Kidney (tissue), 14 donors: ENCODE data around the gene CYGB. TPM values are rescaled to one million over a fixed set of nuclear protein-coding genes. Genes with fewer than 3 reads are reported as not detected.
"Not testable (repeated sequence)": the region's sequence is repeated elsewhere in the genome, so short reads cannot be mapped to it uniquely, and the experiment has no call there.

Experiments
- DNase-seq, 5 donors: peaks; one replicate each; pipeline ENCODE4 v3.0.0-alpha.2; 2013 to 2020
- FAIRE-seq: peaks from 2 replicates; lab custom pipeline; 2012; peaks lifted over from hg19 to GRCh38; lab: Jason Lieb, UNC
- H3K27ac ChIP-seq, 2 donors: one replicate each; pipeline ENCODE4 v1.7.0; 2013; ENCODE audit warnings: low read depth in 2 of 2, low read length in 2 of 2, inconsistent platforms in 1 of 2
- H3K27me3 ChIP-seq: one replicate; pipeline ENCODE4 v1.7.1; 2013; ENCODE audit warnings: low read length, inconsistent platforms; ENCODE audit not compliant: control insufficient read depth, insufficient read depth
- H3K36me3 ChIP-seq, 3 donors: one replicate each; pipeline versions ENCODE4 v1.7.0 to v1.7.1; 2013; ENCODE audit warnings: low read length in 3 of 3, control low read depth in 1 of 3, inconsistent platforms in 1 of 3; ENCODE audit not compliant: insufficient read depth in 3 of 3, control insufficient read depth in 2 of 3
- H3K4me1 ChIP-seq, 3 donors: one replicate each; pipeline versions ENCODE4 v1.7.0 to v1.7.1; 2013; ENCODE audit warnings: low read length in 3 of 3, inconsistent platforms in 1 of 3, low read depth in 1 of 3; ENCODE audit not compliant: control insufficient read depth in 2 of 3, insufficient read depth in 2 of 3
- H3K4me3 ChIP-seq, 3 donors: one replicate each; pipeline versions ENCODE4 v1.7.0 to v1.8.1; 2013; ENCODE audit warnings: low read length in 3 of 3, control low read depth in 1 of 3, inconsistent platforms in 1 of 3
- H3K9ac ChIP-seq, 3 donors: one replicate each; pipeline versions ENCODE4 v1.7.0 to v1.7.1; 2013; ENCODE audit warnings: low read length in 3 of 3, control low read depth in 1 of 3, inconsistent platforms in 1 of 3
- H3K9me3 ChIP-seq, 3 donors: one replicate each; pipeline versions ENCODE4 v1.7.0 to v1.7.1; 2013; ENCODE audit warnings: low read length in 3 of 3, control low read depth in 1 of 3, inconsistent platforms in 1 of 3; ENCODE audit not compliant: control insufficient read depth in 2 of 3, insufficient read depth in 1 of 3
- CTCF ChIP-seq: IDR thresholded peaks from 3 replicates; pipeline ENCODE4 v1.5.1; 2012; ENCODE audit warnings: mild to moderate bottlenecking, moderate library complexity, borderline replicate concordance; ENCODE audit not compliant: insufficient read depth; ENCODE audit errors: extremely low read depth
- intact Hi-C: fragments of 100-400 bp; cut with DNase I; formaldehyde crosslinking; loops from one replicate; pipeline ENCODE4 v1.11.1; 2022
- polyA plus RNA-seq: library from polyadenylated mRNA; stranded (reverse); fragments of 350-450 nt; fragmentation: Illumina TruSeq; extraction: RNeasy Lipid Tissue Mini Kit (QIAGEN cat#74804); gene quantifications from one replicate; pipeline ENCODE4 v1.2.3, GENCODE V29; 2014; ENCODE audit warnings: low read depth, low replicate concordance; ENCODE audit not compliant: insufficient read depth
- total RNA-seq: library from RNA; stranded (reverse); fragmentation: NEBNext Ultra II Directional; extraction: Animal tissue kit (Norgen Biotek cat#: 25700); gene quantifications from one replicate; pipeline ENCODE4 v1.2.1, GENCODE V29; 2021
- donor health status: control.
- donor health status: control.
- donor health status: control.
- donor health status: control.
- donor health status: control.
- donor health status: DM: yes; HTN: yes; CAD: no.
- donor health status: Normal renal cell carcinoma (clear cell type).

Gene CYGB
- total and polyA plus RNA-seq, 2 donors from 2014 or later, result 6.7 to 12.6 TPM

- no peak for FAIRE-seq
- no peak for TF ChIP-seq CTCF
- no peak overlapping the region for H3K27ac ChIP-seq
- peaks cover 11 to 26% (median 14%) of the 10 kb centered on the region in 3 donors for H3K36me3 ChIP-seq
- intact Hi-C loops, result no loop called here
- DNase-seq, result no peak
- no peak overlapping the region for H3K9ac ChIP-seq
- H3K4me1 ChIP-seq, result peaks cover 0 to 29% (median 27%) of the 10 kb centered on the region in 3 donors
- H3K9me3 ChIP-seq, result no peaks in the 10 kb centered on the region
- no peaks in the 10 kb centered on the region for H3K27me3 ChIP-seq
- no peak overlapping the region for H3K4me3 ChIP-seq
These were observed 28.5 kb upstream of the CYGB start for GRCh38 chr17:76565728-76566612.

GRCh38 chr17:76564991-76565727 is 27.6 kb upstream of the CYGB start:
- H3K27ac ChIP-seq, DNase-seq, FAIRE-seq, H3K9me3 ChIP-seq, H3K9ac ChIP-seq, intact Hi-C loops, H3K27me3 ChIP-seq, H3K4me3 ChIP-seq: not testable (repeated sequence)
- peaks cover 11 to 29% (median 14%) of the 10 kb centered on the region in 3 donors for H3K36me3 ChIP-seq
- peaks cover 0 to 31% (median 28%) of the 10 kb centered on the region in 3 donors for H3K4me1 ChIP-seq

DNA sequence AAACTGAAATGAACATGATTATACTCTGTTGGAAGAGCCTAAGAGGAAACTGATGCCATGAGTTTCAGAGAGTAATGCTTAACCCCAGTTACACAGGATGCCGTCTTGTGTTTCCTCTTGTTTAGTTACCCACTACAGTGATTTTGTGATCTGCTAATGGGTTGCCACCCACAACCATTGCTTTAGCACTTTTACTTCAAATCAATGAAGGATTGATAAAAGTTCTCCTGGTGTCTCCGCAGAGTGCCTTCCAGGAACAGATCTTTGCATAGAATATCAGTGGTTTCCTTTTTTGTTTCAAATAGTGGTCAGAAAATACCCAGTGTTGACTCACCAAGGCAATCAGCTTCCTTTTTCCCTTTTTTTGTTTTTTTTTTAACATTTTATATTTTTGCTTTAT is 25.9 kb upstream of the CYGB start:
- H3K27me3 ChIP-seq, H3K4me3 ChIP-seq, DNase-seq, H3K9me3 ChIP-seq, H3K9ac ChIP-seq, H3K27ac ChIP-seq, FAIRE-seq, intact Hi-C loops: not testable (repeated sequence)
- peaks cover 11 to 33% (median 14%) of the 10 kb centered on the region in 3 donors for H3K36me3 ChIP-seq
- peaks cover 0 to 33% (median 32%) of the 10 kb centered on the region in 3 donors for H3K4me1 ChIP-seq

DNA sequence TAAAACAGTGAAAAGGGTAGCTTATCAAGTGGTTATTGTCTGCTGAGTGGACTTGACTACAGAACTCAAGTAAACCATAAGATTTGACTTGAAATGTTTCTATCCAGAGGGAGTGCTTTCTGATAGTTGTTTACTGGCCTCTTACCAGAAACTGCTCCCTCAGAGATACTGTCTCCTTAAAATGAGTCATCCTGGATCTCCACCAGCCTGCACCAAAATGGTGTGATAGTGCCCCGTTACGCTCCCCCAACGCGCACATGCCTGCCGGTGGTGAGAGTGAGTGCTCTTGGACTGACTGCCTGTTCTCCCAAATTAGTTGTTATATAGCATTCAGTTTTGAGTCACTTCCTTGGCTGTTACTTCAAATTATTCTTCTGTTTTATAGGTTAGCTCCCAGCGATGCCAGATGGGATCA is 25.2 kb upstream of the CYGB start:
- H3K4me1 ChIP-seq, result peaks cover 0 to 29% (median 27%) of the 10 kb centered on the region in 3 donors
- H3K27ac ChIP-seq, result no peak overlapping the region
- no peaks in the 10 kb centered on the region for H3K27me3 ChIP-seq
- peaks cover 11 to 33% (median 14%) of the 10 kb centered on the region in 3 donors for H3K36me3 ChIP-seq
- no peak for TF ChIP-seq CTCF
- intact Hi-C loops, result no loop called here
- no peak for FAIRE-seq
- no peaks in the 10 kb centered on the region for H3K9me3 ChIP-seq
- no peak for DNase-seq
- peak overlapping the region in 1 of 3 donors; percentile 15 for H3K9ac ChIP-seq
- H3K4me3 ChIP-seq, result no peak overlapping the region
